HepG2 (cell line): ENCODE results near the gene CAST. TPM values are rescaled to one million over a fixed set of nuclear protein-coding genes. Genes with fewer than 3 reads are reported as not detected.

Experiments used
- ATAC-seq: fragments of 200-7000 bp; cut with Tn5 transposase; 3 replicates; pipeline ENCODE4 v1.9.1; 2020; ENCODE audit warnings: mild to moderate bottlenecking, moderate library complexity
- BruUV-seq: library from RNA; stranded (reverse); fragments of 400-500 nt; replicated peaks from 2 replicates; lab custom pipeline; 2021; lab: Mats Ljungman, UMichigan
- CTCF ChIA-PET: fragments of 300-600 bp; formaldehyde crosslinking; extraction: SDS; loops from one replicate; lab custom pipeline; 2021; ENCODE audit warnings: low total read pairs, inconsistent platforms, low intra/inter-chr PET ratio; lab: Yijun Ruan, JAX
- POLR2A ChIA-PET: fragments of 350-600 bp; sonication (Branson Sonifier 250); formaldehyde crosslinking; loops from one replicate; lab custom pipeline; 2020; ENCODE audit warnings: antibody characterized with exemption, inconsistent platforms; lab: Yijun Ruan, JAX
- DNase-seq: peaks from one replicate; pipeline ENCODE4 v3.0.0-alpha.2; 2015; ENCODE audit warnings: low spot score
- FAIRE-seq: peaks from 3 replicates; lab custom pipeline; 2011; peaks lifted over from hg19 to GRCh38; lab: Jason Lieb, UNC
- H2AFZ ChIP-seq: one replicate; pipeline ENCODE4 v1.6.1; 2011; ENCODE audit warnings: low read length, inconsistent platforms
- H3K27ac ChIP-seq: fragments of 300-600 bp; 3 replicates; pipeline ENCODE4 v1.8.0; 2011; ENCODE audit warnings: mixed run types, mild to moderate bottlenecking, mixed read lengths, low read length, inconsistent platforms; ENCODE audit not compliant: insufficient read depth; ENCODE audit errors: extremely low read length
- H3K27me3 ChIP-seq, 2 experiments: fragments of 200-600 bp in 1 of 2; 2 replicates in 1 of 2; 3 replicates in 1 of 2; pipeline versions ENCODE4 v1.6.0 to v1.8.0; 2011; ENCODE audit warnings: low read length in 2 of 2, mild to moderate bottlenecking in 2 of 2, moderate library complexity in 2 of 2, inconsistent platforms in 1 of 2; ENCODE audit not compliant: insufficient read depth in 2 of 2, control insufficient read depth in 1 of 2
- H3K36me3 ChIP-seq, 2 experiments: fragments of 200-600 bp in 1 of 2; replicated peaks in 1 of 2; 2 replicates in 1 of 2; 3 replicates in 1 of 2; pipeline versions ENCODE4 v1.5.1 to v1.8.0; 2011; ENCODE audit warnings: low read length in 2 of 2, inconsistent platforms in 1 of 2; ENCODE audit not compliant: insufficient read depth in 2 of 2, control insufficient read depth in 1 of 2
- H3K4me1 ChIP-seq: 2 replicates; pipeline ENCODE4 v1.5.1; 2012; ENCODE audit warnings: low read length, inconsistent platforms; ENCODE audit not compliant: insufficient read depth
- H3K4me2 ChIP-seq: 2 replicates; pipeline ENCODE4 v1.6.0; 2011; ENCODE audit warnings: low read depth, low read length, inconsistent platforms
- H3K4me3 ChIP-seq, 3 experiments: fragments of 200-600 bp in 1 of 3; sonication (generic), shearing (Covaris generic) in 1 of 3; replicated peaks in 1 of 3; 2 replicates each; pipeline ENCODE4 v1.5.1; 2011 to 2016; ENCODE audit warnings: low read length in 3 of 3, inconsistent platforms in 2 of 3, low read depth in 2 of 3, mild to moderate bottlenecking in 2 of 3, control low read depth in 1 of 3, mixed read lengths in 1 of 3; ENCODE audit not compliant: insufficient read depth in 1 of 3
- H3K79me2 ChIP-seq: one replicate; pipeline ENCODE4 v1.6.1; 2011; ENCODE audit warnings: low read length, inconsistent platforms; ENCODE audit not compliant: insufficient read depth
- H3K9ac ChIP-seq: 2 replicates; pipeline ENCODE4 v1.6.0; 2011; ENCODE audit warnings: mild to moderate bottlenecking, low read depth, low read length, inconsistent platforms; ENCODE audit not compliant: insufficient read depth
- H3K9me3 ChIP-seq: 2 replicates; pipeline ENCODE4 v1.5.1; 2012; ENCODE audit warnings: mild to moderate bottlenecking, low read length
- H4K20me1 ChIP-seq: 2 replicates; pipeline ENCODE4 v1.6.0; 2011; ENCODE audit warnings: inconsistent platforms, mild to moderate bottlenecking, low read length, moderate library complexity; ENCODE audit not compliant: insufficient read depth
- ARID2 ChIP-seq: sonication (generic); formaldehyde crosslinking; IDR thresholded peaks from 2 replicates; pipeline ENCODE4 v1.8.1; 2022; ENCODE audit warnings: mild to moderate bottlenecking, missing genetic modification reagents, borderline replicate concordance
- CEBPB ChIP-seq: IDR thresholded peaks from 2 replicates; pipeline ENCODE4 v1.6.1; 2011; ENCODE audit warnings: low read depth, low read length, improper control_type of control experiment, borderline replicate concordance
- EP300 ChIP-seq, 3 experiments: sonication (generic) in 1 of 3; formaldehyde crosslinking in 1 of 3; IDR thresholded peaks; 2 replicates each; pipeline versions ENCODE4 v1.5.1 to v1.6.1; 2011 to 2020; ENCODE audit warnings: low read depth in 2 of 3, low read length in 2 of 3, borderline replicate concordance in 1 of 3, improper control_type of control experiment in 1 of 3, mild to moderate bottlenecking in 1 of 3, missing genetic modification reagents in 1 of 3, moderate library complexity in 1 of 3
- JUNB ChIP-seq: sonication (generic); formaldehyde crosslinking; IDR thresholded peaks from 2 replicates; pipeline ENCODE4 v1.8.0; 2022; ENCODE audit warnings: missing genetic modification reagents, mild to moderate bottlenecking, borderline replicate concordance
- JUND ChIP-seq: sonication (generic); formaldehyde crosslinking; IDR thresholded peaks from 2 replicates; pipeline ENCODE4 v1.8.0; 2022; ENCODE audit warnings: mild to moderate bottlenecking, missing genetic modification reagents
- MZF1 ChIP-seq: sonication (generic); formaldehyde crosslinking; IDR thresholded peaks from 2 replicates; pipeline ENCODE4 v1.8.1; 2023; ENCODE audit warnings: mild to moderate bottlenecking, missing genetic modification reagents, borderline replicate concordance
- RBFOX2 ChIP-seq: fragments of 200-400 bp; formaldehyde crosslinking; IDR thresholded peaks from 2 replicates; pipeline ENCODE4 v1.6.1; 2017; ENCODE audit warnings: low read depth, mild to moderate bottlenecking, low read length
- SPEN ChIP-seq: sonication (generic); formaldehyde crosslinking; IDR thresholded peaks from 2 replicates; pipeline ENCODE4 v1.5.1; 2020; ENCODE audit warnings: low read depth, mild to moderate bottlenecking, missing genetic modification reagents
- ZNF558 ChIP-seq: sonication (generic); formaldehyde crosslinking; IDR thresholded peaks from 2 replicates; pipeline ENCODE4 v1.9.0; 2022; ENCODE audit warnings: mild to moderate bottlenecking, missing genetic modification reagents, borderline replicate concordance
- WGBS: methylation state at CpG from one replicate; pipeline ENCODE4 v1.1.6; 2017; ENCODE audit warnings: low lambda C conversion rate; 5-methylcytosine and 5-hydroxymethylcytosine counted together
- in situ Hi-C: cut with HindIII; loops from 2 replicates; pipeline ENCODE4 v1.10.0; 2017; ENCODE audit warnings: low pct_unique_long_range_greater_than_20kb; ENCODE audit not compliant: extremely low pct_ligation_motif_present
- intact Hi-C: fragments of 100-400 bp; cut with micrococcal nuclease; formaldehyde crosslinking; loops from one replicate; pipeline ENCODE4 v1.10.0; 2022; ENCODE audit not compliant: unreplicated experiment
- polyA plus RNA-seq, 8 experiments: library from polyadenylated mRNA; depleted of rRNA in 3 of 8; stranded (reverse) in 7 of 8; unstranded in 1 of 8; fragments of >200 nt; fragmentation: Illumina TruSeq in 4 of 8; extraction: Trizol in 4 of 8; gene quantifications; 2 replicates each; pipeline versions ENCODE4 v1.2.1 to v1.2.3, GENCODE V29; 2011 to 2016; ENCODE audit warnings: low read depth in 4 of 8, missing spikeins in 1 of 8, mixed read lengths in 1 of 8; ENCODE audit not compliant: insufficient read depth in 1 of 8
- total RNA-seq, 5 experiments: library from RNA; depleted of rRNA; stranded (reverse); fragments of >200 nt; fragmentation: Illumina TruSeq; extraction: Trizol; gene quantifications; 2 replicates each; pipeline ENCODE4 v1.2.3, GENCODE V29; 2016; ENCODE audit warnings: low read depth in 1 of 5
- TF ChIP-seq, protein P1 (sequence below): sonication (generic); formaldehyde crosslinking; IDR thresholded peaks from 2 replicates; pipeline ENCODE4 v1.4.0; 2020; ENCODE audit warnings: missing genetic modification reagents
- TF ChIP-seq, protein P2 (sequence below): sonication (generic); formaldehyde crosslinking; IDR thresholded peaks from 2 replicates; pipeline ENCODE4 v1.4.0; 2020; ENCODE audit warnings: missing genetic modification reagents, borderline replicate concordance
- TF ChIP-seq, protein P3 (sequence below): sonication (generic); formaldehyde crosslinking; IDR thresholded peaks from 2 replicates; pipeline ENCODE4 v1.5.1; 2020; ENCODE audit warnings: mild to moderate bottlenecking, missing genetic modification reagents
- TF ChIP-seq, protein P4 (sequence below): sonication (generic); formaldehyde crosslinking; IDR thresholded peaks from 2 replicates; pipeline ENCODE4 v1.4.0; 2020; ENCODE audit warnings: missing genetic modification reagents, borderline replicate concordance

The CAST gene
- total and polyA plus RNA-seq, 2 of the 13 experiments (the other 11 are each of a cell fraction or from before 2014, with no cell fraction given), result 42.1 to 67.6 TPM

DNA sequence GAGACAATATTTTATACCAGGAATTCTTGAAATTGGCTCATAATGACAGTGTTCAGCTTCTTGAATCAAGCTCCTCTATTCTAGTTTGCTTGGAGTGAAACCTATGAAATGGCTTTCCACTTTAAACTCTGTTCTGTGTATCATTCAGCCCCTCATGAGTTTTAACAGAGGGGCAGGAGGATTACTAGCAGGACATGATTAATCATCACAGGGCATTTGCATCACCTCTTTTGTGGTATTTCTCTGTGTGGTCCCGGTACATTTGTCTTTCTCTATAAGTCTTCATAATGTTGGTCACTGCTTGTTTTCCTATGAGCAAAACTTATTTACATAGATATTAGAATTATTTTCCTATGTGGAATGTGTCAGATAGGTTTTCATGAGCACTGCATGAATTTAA is 21.2 kb downstream of the CAST start:
- H3K9ac ChIP-seq, result no peak overlapping the region
- ATAC-seq, result no peak
- intact Hi-C loops, result no loop called here
- H3K79me2 ChIP-seq, result no peaks in the 10 kb centered on the region
- no peak overlapping the region for H3K27ac ChIP-seq
- no peak overlapping the region for H2AFZ ChIP-seq
- 94% methylated on average over 1 of the region's 1 CpG for WGBS
- H3K27me3 ChIP-seq, result no peaks in the 10 kb centered on the region
- no peaks in the 10 kb centered on the region for H4K20me1 ChIP-seq
- H3K4me1 ChIP-seq, result no peaks in the 10 kb centered on the region
- POLR2A ChIA-PET, result no interaction called here
- no peak overlapping the region for H3K4me2 ChIP-seq
- DNase-seq, result no peak
- no TSS peak for BruUV-seq
- CTCF ChIA-PET, result no interaction called here
- H3K9me3 ChIP-seq, result no peaks in the 10 kb centered on the region
- FAIRE-seq, result no peak
- no peaks in the 10 kb centered on the region; a peak in 1 of 5 replicates for H3K36me3 ChIP-seq
- in situ Hi-C loops, result no loop called here
- H3K4me3 ChIP-seq, result no peak overlapping the region
- TF ChIP-seq SPEN (CRISPR knock-in tag), result no peak
- TF ChIP-seq, protein P1, sequence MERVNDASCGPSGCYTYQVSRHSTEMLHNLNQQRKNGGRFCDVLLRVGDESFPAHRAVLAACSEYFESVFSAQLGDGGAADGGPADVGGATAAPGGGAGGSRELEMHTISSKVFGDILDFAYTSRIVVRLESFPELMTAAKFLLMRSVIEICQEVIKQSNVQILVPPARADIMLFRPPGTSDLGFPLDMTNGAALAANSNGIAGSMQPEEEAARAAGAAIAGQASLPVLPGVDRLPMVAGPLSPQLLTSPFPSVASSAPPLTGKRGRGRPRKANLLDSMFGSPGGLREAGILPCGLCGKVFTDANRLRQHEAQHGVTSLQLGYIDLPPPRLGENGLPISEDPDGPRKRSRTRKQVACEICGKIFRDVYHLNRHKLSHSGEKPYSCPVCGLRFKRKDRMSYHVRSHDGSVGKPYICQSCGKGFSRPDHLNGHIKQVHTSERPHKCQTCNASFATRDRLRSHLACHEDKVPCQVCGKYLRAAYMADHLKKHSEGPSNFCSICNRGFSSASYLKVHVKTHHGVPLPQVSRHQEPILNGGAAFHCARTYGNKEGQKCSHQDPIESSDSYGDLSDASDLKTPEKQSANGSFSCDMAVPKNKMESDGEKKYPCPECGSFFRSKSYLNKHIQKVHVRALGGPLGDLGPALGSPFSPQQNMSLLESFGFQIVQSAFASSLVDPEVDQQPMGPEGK (CRISPR knock-in tag), result no peak
- no peak for TF ChIP-seq EP300 (IDR thresholded peaks at IDR 0.05; ENCODE audit: low read depth in 2 of 2, low read length in 2 of 2)
- TF ChIP-seq EP300 (CRISPR knock-in tag; IDR thresholded peaks at IDR 0.05; ENCODE audit: borderline replicate concordance), result no peak
- TF ChIP-seq, protein P2, sequence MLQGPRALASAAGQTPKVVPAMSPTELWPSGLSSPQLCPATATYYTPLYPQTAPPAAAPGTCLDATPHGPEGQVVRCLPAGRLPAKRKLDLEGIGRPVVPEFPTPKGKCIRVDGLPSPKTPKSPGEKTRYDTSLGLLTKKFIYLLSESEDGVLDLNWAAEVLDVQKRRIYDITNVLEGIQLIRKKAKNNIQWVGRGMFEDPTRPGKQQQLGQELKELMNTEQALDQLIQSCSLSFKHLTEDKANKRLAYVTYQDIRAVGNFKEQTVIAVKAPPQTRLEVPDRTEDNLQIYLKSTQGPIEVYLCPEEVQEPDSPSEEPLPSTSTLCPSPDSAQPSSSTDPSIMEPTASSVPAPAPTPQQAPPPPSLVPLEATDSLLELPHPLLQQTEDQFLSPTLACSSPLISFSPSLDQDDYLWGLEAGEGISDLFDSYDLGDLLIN, result no peak
- TF ChIP-seq, protein P3, sequence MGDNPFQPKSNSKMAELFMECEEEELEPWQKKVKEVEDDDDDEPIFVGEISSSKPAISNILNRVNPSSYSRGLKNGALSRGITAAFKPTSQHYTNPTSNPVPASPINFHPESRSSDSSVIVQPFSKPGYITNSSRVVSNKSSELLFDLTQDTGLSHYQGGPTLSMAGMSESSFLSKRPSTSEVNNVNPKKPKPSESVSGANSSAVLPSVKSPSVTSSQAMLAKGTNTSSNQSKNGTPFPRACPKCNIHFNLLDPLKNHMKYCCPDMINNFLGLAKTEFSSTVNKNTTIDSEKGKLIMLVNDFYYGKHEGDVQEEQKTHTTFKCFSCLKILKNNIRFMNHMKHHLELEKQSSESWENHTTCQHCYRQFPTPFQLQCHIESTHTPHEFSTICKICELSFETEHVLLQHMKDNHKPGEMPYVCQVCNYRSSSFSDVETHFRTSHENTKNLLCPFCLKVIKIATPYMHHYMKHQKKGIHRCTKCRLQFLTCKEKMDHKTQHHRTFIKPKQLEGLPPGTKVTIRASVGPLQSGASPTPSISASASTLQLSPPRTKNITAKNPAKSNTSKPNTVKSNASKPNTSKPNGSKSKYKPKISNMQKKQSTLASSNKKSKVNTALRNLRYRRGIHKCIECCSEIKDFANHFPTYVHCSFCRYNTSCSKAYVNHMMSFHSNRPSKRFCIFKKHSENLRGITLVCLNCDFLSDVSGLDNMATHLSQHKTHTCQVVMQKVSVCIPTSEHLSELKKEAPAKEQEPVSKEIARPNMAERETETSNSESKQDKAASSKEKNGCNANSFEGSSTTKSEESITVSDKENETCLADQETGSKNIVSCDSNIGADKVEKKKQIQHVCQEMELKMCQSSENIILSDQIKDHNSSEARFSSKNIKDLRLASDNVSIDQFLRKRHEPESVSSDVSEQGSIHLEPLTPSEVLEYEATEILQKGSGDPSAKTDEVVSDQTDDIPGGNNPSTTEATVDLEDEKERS (CRISPR knock-in tag), result no peak
- TF ChIP-seq CEBPB, result no peak
- TF ChIP-seq, protein P4, sequence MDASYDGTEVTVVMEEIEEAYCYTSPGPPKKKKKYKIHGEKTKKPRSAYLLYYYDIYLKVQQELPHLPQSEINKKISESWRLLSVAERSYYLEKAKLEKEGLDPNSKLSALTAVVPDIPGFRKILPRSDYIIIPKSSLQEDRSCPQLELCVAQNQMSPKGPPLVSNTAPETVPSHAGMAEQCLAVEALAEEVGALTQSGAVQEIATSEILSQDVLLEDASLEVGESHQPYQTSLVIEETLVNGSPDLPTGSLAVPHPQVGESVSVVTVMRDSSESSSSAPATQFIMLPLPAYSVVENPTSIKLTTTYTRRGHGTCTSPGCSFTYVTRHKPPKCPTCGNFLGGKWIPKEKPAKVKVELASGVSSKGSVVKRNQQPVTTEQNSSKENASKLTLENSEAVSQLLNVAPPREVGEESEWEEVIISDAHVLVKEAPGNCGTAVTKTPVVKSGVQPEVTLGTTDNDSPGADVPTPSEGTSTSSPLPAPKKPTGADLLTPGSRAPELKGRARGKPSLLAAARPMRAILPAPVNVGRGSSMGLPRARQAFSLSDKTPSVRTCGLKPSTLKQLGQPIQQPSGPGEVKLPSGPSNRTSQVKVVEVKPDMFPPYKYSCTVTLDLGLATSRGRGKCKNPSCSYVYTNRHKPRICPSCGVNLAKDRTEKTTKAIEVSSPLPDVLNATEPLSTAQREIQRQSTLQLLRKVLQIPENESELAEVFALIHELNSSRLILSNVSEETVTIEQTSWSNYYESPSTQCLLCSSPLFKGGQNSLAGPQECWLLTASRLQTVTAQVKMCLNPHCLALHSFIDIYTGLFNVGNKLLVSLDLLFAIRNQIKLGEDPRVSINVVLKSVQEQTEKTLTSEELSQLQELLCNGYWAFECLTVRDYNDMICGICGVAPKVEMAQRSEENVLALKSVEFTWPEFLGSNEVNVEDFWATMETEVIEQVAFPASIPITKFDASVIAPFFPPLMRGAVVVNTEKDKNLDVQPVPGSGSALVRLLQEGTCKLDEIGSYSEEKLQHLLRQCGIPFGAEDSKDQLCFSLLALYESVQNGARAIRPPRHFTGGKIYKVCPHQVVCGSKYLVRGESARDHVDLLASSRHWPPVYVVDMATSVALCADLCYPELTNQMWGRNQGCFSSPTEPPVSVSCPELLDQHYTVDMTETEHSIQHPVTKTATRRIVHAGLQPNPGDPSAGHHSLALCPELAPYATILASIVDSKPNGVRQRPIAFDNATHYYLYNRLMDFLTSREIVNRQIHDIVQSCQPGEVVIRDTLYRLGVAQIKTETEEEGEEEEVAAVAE (CRISPR knock-in tag), result no peak
- no peak for TF ChIP-seq JUNB (CRISPR knock-in tag)
- no peak for TF ChIP-seq ARID2
- no peak for TF ChIP-seq RBFOX2
- TF ChIP-seq JUND (CRISPR knock-in tag), result no peak
- TF ChIP-seq ZNF558 (CRISPR knock-in tag), result no peak
- TF ChIP-seq MZF1 (CRISPR knock-in tag), result no peak
